GM21367 (cell line): ENCODE data around the gene C20orf96.
"Not testable (repeated sequence)": the region's sequence is repeated elsewhere in the genome, so short reads cannot be mapped to it uniquely, and the experiment has no call there.

Source experiments
- ATAC-seq: cut with Tn5 transposase; IDR thresholded peaks from one replicate; pipeline ENCODE4 v1.9.1; 2021; ENCODE audit not compliant: unreplicated experiment

The C20orf96 gene

GRCh38 chr20:237929-238328, 52.6 kb downstream of the C20orf96 start:
- ATAC-seq, result no peak

- no peak for ATAC-seq
Observed at GRCh38 chr20:237489-237888, 53.1 kb downstream of the C20orf96 start.

GRCh38 chr20:235891-236290, 54.7 kb downstream of the C20orf96 start:
- ATAC-seq, result no peak

GRCh38 chr20:227439-228105, 63.0 kb downstream of the C20orf96 start:
- no peak for ATAC-seq

- ATAC-seq, result no peak
Observed at GRCh38 chr20:226958-227357, 63.6 kb downstream of the C20orf96 start, which contains the start of gene DEFB129. Gene DEFB129, plus strand, starts transcription at chr20:227258. Its CDS starts 31 bp downstream, at chr20:227289.

- not testable (repeated sequence) for ATAC-seq
Observed at GRCh38 chr20:225879-226278, 64.7 kb downstream of the C20orf96 start.

- no peak for ATAC-seq
Observed at GRCh38 chr20:221258-221830, 69.2 kb downstream of the C20orf96 start.
